ENCODE results near the gene CLK1.

Gene CLK1

DNA sequence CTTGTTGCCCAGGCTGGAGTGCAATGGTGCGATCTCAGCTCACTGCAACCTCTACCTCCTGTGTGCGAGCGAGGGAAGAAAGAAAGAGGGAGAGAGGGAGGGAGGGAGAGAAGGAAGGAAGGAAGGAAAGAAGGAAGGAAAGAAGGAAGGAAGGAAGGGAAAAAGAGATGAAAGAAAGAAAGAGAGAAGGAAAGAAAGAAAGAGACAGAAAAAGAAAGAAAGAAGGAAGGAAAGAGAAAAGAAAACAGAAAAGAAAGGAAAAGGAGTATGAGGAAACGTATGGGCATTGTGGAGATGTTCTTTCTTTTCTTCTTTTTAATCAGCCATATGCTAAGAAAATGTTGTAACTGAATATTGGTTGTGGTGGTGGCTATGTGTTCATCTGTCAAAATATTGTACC, 16.5 kb downstream of the CLK1 start:
- H3K27me3 ChIP-seq (ENCODE audit: control insufficient read depth, insufficient read depth, low read length), result no peaks in the 10 kb centered on the region
- no peak overlapping the region for H3K9ac ChIP-seq (ENCODE audit: low read depth, low read length)
- no peak overlapping the region for H3K4me3 ChIP-seq (ENCODE audit: low read depth, low read length)
- peaks cover 6% of the 10 kb centered on the region for H3K36me3 ChIP-seq (ENCODE audit: control insufficient read depth, insufficient read depth, low read length)
- no peaks in the 10 kb centered on the region for H3K9me3 ChIP-seq (ENCODE audit: control insufficient read depth, insufficient read depth, low read length)
- no peaks in the 10 kb centered on the region for H3K4me1 ChIP-seq (ENCODE audit: control insufficient read depth, insufficient read depth, low read length)

DNA sequence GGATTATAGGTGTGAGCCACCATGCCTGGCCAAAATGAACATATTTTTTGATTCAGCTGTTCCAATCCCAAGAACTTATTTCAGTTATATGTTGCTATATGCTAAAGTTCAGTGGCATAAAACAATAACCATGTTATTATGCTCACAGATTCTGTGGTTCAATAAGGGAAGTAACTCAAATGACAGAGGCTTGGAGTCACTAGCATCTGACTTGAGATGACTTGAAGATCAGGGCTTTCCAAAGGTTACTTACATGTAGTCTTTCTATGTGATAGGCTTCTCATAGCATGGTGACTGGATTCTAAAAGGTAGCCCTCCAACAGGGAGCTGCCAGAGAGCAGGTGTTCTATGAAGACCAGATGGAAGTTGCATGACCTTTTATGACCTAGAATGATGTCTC, 17.2 kb downstream of the CLK1 start:
- no peaks in the 10 kb centered on the region for H3K27me3 ChIP-seq (ENCODE audit: control insufficient read depth, insufficient read depth, low read length)
- H3K9me3 ChIP-seq (ENCODE audit: control insufficient read depth, insufficient read depth, low read length), result no peaks in the 10 kb centered on the region
- no peak overlapping the region for H3K4me3 ChIP-seq (ENCODE audit: low read depth, low read length)
- no peaks in the 10 kb centered on the region for H3K4me1 ChIP-seq (ENCODE audit: control insufficient read depth, insufficient read depth, low read length)
- H3K36me3 ChIP-seq (ENCODE audit: control insufficient read depth, insufficient read depth, low read length), result peaks cover 5% of the 10 kb centered on the region
- H3K9ac ChIP-seq (ENCODE audit: low read depth, low read length), result no peak overlapping the region

DNA sequence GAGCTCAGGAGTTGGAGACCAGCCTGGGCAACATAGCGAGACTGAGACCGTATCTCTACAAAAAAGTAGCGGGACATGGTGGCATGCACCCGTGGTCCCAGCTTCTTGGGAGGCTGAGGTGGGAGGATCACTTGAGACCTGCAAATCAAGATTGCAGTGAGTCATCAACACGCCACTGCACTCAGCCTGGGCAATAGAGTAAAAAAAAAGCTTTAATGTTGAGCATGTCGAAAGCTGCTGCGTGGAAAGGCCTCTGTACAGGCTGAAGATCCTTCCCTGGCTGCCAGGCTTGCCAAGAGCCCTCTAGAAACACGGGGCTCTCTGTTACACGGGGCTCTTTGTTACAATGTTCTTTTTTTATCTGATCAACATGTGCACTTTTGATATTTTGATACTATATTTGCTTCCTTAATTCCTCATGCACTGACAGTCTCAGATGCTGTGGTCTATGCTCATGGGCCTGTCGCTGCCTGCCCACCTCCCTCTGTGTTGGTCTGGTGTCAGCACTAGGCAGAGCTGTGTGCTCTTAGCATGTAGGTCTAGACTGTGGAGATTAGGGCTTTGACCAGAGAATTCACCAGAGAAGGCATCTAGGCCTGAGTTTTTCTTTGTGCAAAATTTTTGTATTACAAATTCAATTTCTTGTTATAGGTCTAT, 18.7 kb downstream of the CLK1 start:
- H3K36me3 ChIP-seq (ENCODE audit: control insufficient read depth, insufficient read depth, low read length), result no peaks in the 10 kb centered on the region
- H3K4me3 ChIP-seq (ENCODE audit: low read depth, low read length), result no peak overlapping the region
- H3K9me3 ChIP-seq (ENCODE audit: control insufficient read depth, insufficient read depth, low read length), result no peaks in the 10 kb centered on the region
- H3K9ac ChIP-seq (ENCODE audit: low read depth, low read length), result no peak overlapping the region
- no peaks in the 10 kb centered on the region for H3K27me3 ChIP-seq (ENCODE audit: control insufficient read depth, insufficient read depth, low read length)
- no peaks in the 10 kb centered on the region for H3K4me1 ChIP-seq (ENCODE audit: control insufficient read depth, insufficient read depth, low read length)

GRCh38 chr2:200845194-200845593, 19.3 kb downstream of the CLK1 start:
- no peaks in the 10 kb centered on the region for H3K36me3 ChIP-seq (ENCODE audit: control insufficient read depth, insufficient read depth, low read length)
- no peaks in the 10 kb centered on the region for H3K9me3 ChIP-seq (ENCODE audit: control insufficient read depth, insufficient read depth, low read length)
- no peak overlapping the region for H3K9ac ChIP-seq (ENCODE audit: low read depth, low read length)
- H3K4me3 ChIP-seq (ENCODE audit: low read depth, low read length), result no peak overlapping the region
- H3K4me1 ChIP-seq (ENCODE audit: control insufficient read depth, insufficient read depth, low read length), result no peaks in the 10 kb centered on the region
- no peaks in the 10 kb centered on the region for H3K27me3 ChIP-seq (ENCODE audit: control insufficient read depth, insufficient read depth, low read length)

GRCh38 chr2:200843993-200844948, 20.2 kb downstream of the CLK1 start:
- no peak overlapping the region for H3K4me3 ChIP-seq (ENCODE audit: low read depth, low read length)
- H3K4me1 ChIP-seq (ENCODE audit: control insufficient read depth, insufficient read depth, low read length), result peaks cover 3% of the 10 kb centered on the region
- H3K9ac ChIP-seq (ENCODE audit: low read depth, low read length), result no peak overlapping the region
- no peaks in the 10 kb centered on the region for H3K36me3 ChIP-seq (ENCODE audit: control insufficient read depth, insufficient read depth, low read length)
- no peaks in the 10 kb centered on the region for H3K9me3 ChIP-seq (ENCODE audit: control insufficient read depth, insufficient read depth, low read length)
- no peaks in the 10 kb centered on the region for H3K27me3 ChIP-seq (ENCODE audit: control insufficient read depth, insufficient read depth, low read length)

DNA sequence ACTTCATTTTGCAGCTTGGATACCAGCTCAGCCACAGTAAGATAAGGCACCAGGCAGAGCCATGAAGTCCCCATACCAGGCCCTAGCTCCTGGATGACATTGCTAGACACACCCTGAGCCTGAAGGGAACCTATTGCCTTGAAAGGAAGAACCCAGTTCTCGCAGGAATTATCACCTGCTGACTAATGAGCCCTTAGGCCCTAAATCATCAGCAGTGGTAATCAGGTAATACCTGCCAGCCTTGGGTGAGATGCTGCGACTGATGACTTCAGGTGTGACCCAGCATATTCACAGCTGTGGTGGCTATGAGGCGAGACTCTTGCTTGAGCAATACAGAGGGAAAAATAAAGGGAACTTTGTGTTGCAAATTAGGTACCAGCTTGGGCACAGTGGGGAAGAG, 24.9 kb downstream of the CLK1 start:
- no peak overlapping the region for H3K9ac ChIP-seq (ENCODE audit: low read depth, low read length)
- no peaks in the 10 kb centered on the region for H3K36me3 ChIP-seq (ENCODE audit: control insufficient read depth, insufficient read depth, low read length)
- peaks cover 5% of the 10 kb centered on the region for H3K4me1 ChIP-seq (ENCODE audit: control insufficient read depth, insufficient read depth, low read length)
- no peak overlapping the region for H3K4me3 ChIP-seq (ENCODE audit: low read depth, low read length)
- peaks cover 6% of the 10 kb centered on the region for H3K9me3 ChIP-seq (ENCODE audit: control insufficient read depth, insufficient read depth, low read length)
- no peaks in the 10 kb centered on the region for H3K27me3 ChIP-seq (ENCODE audit: control insufficient read depth, insufficient read depth, low read length)

DNA sequence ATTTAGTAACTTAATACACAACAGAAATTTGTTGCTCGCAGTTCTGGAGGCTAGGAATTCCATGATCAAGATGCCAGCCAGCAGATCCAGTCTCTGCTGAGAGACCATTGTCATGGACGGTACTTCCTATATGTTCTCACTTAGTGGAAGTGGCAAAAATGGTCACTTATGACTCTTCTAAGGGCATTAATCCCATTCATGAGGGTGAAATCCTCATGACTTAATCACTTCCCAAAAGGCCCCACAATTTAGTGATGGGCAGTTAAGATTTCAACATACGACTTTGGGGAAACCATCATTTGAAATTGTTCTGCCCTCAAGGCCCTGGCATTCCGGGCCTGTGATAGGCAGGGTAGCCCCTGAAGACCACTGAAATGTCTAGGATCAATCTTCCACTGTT, 29.8 kb downstream of the CLK1 start:
- Histone ChIP-seq H3K9me3 (ENCODE audit: control insufficient read depth, insufficient read depth, low read length) (peaks cover 6% of the 10 kb centered on the region), H3K27me3 (ENCODE audit: control insufficient read depth, insufficient read depth, low read length) (no peaks in the 10 kb centered on the region), H3K9ac (ENCODE audit: low read depth, low read length) (no peak overlapping the region), H3K4me3 (ENCODE audit: low read depth, low read length) (no peak overlapping the region), H3K36me3 (ENCODE audit: control insufficient read depth, insufficient read depth, low read length) (no peaks in the 10 kb centered on the region), H3K4me1 (ENCODE audit: control insufficient read depth, insufficient read depth, low read length) (peaks cover 5% of the 10 kb centered on the region)

DNA sequence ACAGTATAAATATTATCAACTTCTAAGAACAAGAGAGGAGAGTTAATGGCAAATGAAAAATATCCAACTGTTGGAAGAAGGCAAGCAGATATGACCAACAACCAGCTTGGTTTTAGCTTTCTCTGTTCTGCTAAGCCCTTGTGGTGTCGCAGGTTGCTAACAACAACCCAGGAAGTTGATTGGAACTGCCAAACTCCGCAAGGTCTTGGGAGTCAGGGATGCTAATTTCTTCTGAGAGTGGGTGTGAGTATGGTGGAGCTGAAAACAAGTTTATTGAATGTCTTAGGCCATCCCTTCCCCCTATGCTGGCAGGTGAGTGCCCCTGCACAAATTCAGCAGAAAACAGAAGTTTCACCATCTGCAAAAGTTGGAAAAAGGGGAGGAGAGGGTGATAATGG, 35.2 kb downstream of the CLK1 start:
- H3K4me1 ChIP-seq (ENCODE audit: control insufficient read depth, insufficient read depth, low read length), result no peaks in the 10 kb centered on the region
- H3K9me3 ChIP-seq (ENCODE audit: control insufficient read depth, insufficient read depth, low read length), result no peaks in the 10 kb centered on the region
- no peak overlapping the region for H3K4me3 ChIP-seq (ENCODE audit: low read depth, low read length)
- no peaks in the 10 kb centered on the region for H3K27me3 ChIP-seq (ENCODE audit: control insufficient read depth, insufficient read depth, low read length)
- no peak overlapping the region for H3K9ac ChIP-seq (ENCODE audit: low read depth, low read length)
- no peaks in the 10 kb centered on the region for H3K36me3 ChIP-seq (ENCODE audit: control insufficient read depth, insufficient read depth, low read length)

- Histone ChIP-seq H3K4me1 (ENCODE audit: control insufficient read depth, insufficient read depth, low read length) (no peaks in the 10 kb centered on the region), H3K36me3 (ENCODE audit: control insufficient read depth, insufficient read depth, low read length) (no peaks in the 10 kb centered on the region), H3K4me3 (ENCODE audit: low read depth, low read length) (no peak overlapping the region), H3K9ac (ENCODE audit: low read depth, low read length) (no peak overlapping the region), H3K9me3 (ENCODE audit: control insufficient read depth, insufficient read depth, low read length) (no peaks in the 10 kb centered on the region), H3K27me3 (ENCODE audit: control insufficient read depth, insufficient read depth, low read length) (no peaks in the 10 kb centered on the region)
These were observed 35.7 kb downstream of the CLK1 start for GRCh38 chr2:200828572-200829257.

DNA sequence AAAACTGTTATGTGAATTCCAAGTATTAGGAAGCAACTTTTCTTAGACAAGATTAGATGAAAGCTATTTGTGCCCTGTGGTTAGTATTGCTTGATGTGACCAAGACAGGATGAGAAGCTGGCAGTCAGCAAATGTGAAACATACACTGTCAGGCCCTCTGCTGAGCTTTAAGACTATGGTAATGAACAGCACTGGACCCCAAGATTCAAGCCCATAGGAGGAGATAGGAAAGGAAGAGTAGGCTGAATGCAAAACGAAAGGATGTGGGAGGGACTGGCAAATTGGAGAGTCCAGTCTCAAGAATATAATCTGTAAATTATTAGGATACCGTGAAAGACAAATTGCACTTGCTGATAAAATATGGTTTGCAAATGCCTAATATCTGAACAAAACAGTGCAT, 36.4 kb downstream of the CLK1 start:
- no peaks in the 10 kb centered on the region for H3K9me3 ChIP-seq (ENCODE audit: control insufficient read depth, insufficient read depth, low read length)
- H3K4me1 ChIP-seq (ENCODE audit: control insufficient read depth, insufficient read depth, low read length), result no peaks in the 10 kb centered on the region
- H3K9ac ChIP-seq (ENCODE audit: low read depth, low read length), result no peak overlapping the region
- no peaks in the 10 kb centered on the region for H3K36me3 ChIP-seq (ENCODE audit: control insufficient read depth, insufficient read depth, low read length)
- H3K4me3 ChIP-seq (ENCODE audit: low read depth, low read length), result no peak overlapping the region
- H3K27me3 ChIP-seq (ENCODE audit: control insufficient read depth, insufficient read depth, low read length), result no peaks in the 10 kb centered on the region

- H3K9ac ChIP-seq (ENCODE audit: low read depth, low read length), result no peak overlapping the region
These were observed 42.7 kb downstream of the CLK1 start for GRCh38 chr2:200821686-200822245.

More at GRCh38 chr2:200821686-200822245, 42.7 kb downstream of the CLK1 start:
- Histone ChIP-seq H3K36me3 (ENCODE audit: control insufficient read depth, insufficient read depth, low read length) (peaks cover 32% of the 10 kb centered on the region), H3K4me1 (ENCODE audit: control insufficient read depth, insufficient read depth, low read length) (no peaks in the 10 kb centered on the region), H3K4me3 (ENCODE audit: low read depth, low read length) (no peak overlapping the region), H3K9me3 (ENCODE audit: control insufficient read depth, insufficient read depth, low read length) (no peaks in the 10 kb centered on the region), H3K27me3 (ENCODE audit: control insufficient read depth, insufficient read depth, low read length) (no peaks in the 10 kb centered on the region)
